IPS-20b (cell line): ENCODE results near the gene SDF2L1.

Experiments used
- H3K27ac ChIP-seq: one replicate; pipeline ENCODE4 v1.5.1; 2013; ENCODE audit warnings: low read length
- H3K27me3 ChIP-seq: 2 replicates; pipeline ENCODE4 v1.6.1; 2013; ENCODE audit warnings: mild to moderate bottlenecking, low read length, inconsistent platforms; ENCODE audit not compliant: insufficient read depth
- H3K36me3 ChIP-seq: 2 replicates; pipeline ENCODE4 v1.6.1; 2013; ENCODE audit warnings: low read depth, mild to moderate bottlenecking, inconsistent platforms, low read length, moderate library complexity; ENCODE audit not compliant: insufficient read depth
- H3K4me1 ChIP-seq: 2 replicates; pipeline ENCODE4 v1.6.1; 2013; ENCODE audit warnings: mild to moderate bottlenecking, control low read depth, inconsistent platforms, low read length, moderate library complexity; ENCODE audit not compliant: insufficient read depth
- H3K4me3 ChIP-seq: 2 replicates; pipeline ENCODE4 v1.5.1; 2013; ENCODE audit warnings: mild to moderate bottlenecking, low read length, inconsistent platforms
- H3K9ac ChIP-seq: 2 replicates; pipeline ENCODE4 v1.6.1; 2013; ENCODE audit warnings: low read depth, mild to moderate bottlenecking, inconsistent platforms, low read length, moderate library complexity
- H3K9me3 ChIP-seq: 2 replicates; pipeline ENCODE4 v1.6.1; 2013; ENCODE audit warnings: mild to moderate bottlenecking, low read depth, low read length, inconsistent platforms; ENCODE audit not compliant: insufficient read depth

Gene SDF2L1

GRCh38 chr22:21659864-21660525, 17.9 kb downstream of the SDF2L1 start:
- Histone ChIP-seq H3K4me3 (no peak overlapping the region), H3K9ac (no peak overlapping the region), H3K9me3 (no peaks in the 10 kb centered on the region), H3K27me3 (peaks cover 16% of the 10 kb centered on the region; the same call in 1 of the 2 replicates), H3K27ac (no peak overlapping the region), H3K36me3 (peaks cover 1% of the 10 kb centered on the region), H3K4me1 (peaks cover 8% of the 10 kb centered on the region; the same call in 1 of the 2 replicates)

- Histone ChIP-seq H3K9me3 (no peaks in the 10 kb centered on the region), H3K27me3 (peaks cover 16% of the 10 kb centered on the region; the same call in 1 of the 2 replicates), H3K9ac (no peak overlapping the region), H3K4me1 (peaks cover 8% of the 10 kb centered on the region; the same call in 1 of the 2 replicates), H3K27ac (no peak overlapping the region), H3K36me3 (no peaks in the 10 kb centered on the region), H3K4me3 (no peak overlapping the region)
Measured at GRCh38 chr22:21660904-21661303, 18.8 kb downstream of the SDF2L1 start.

- Histone ChIP-seq H3K27ac (no peak overlapping the region), H3K9me3 (no peaks in the 10 kb centered on the region), H3K36me3 (no peaks in the 10 kb centered on the region), H3K4me1 (peaks cover 3% of the 10 kb centered on the region; the same call in 1 of the 2 replicates), H3K9ac (no peak overlapping the region), H3K4me3 (no peak overlapping the region), H3K27me3 (peaks cover 16% of the 10 kb centered on the region; the same call in 1 of the 2 replicates)
Measured at GRCh38 chr22:21661991-21662390, 19.9 kb downstream of the SDF2L1 start.

DNA sequence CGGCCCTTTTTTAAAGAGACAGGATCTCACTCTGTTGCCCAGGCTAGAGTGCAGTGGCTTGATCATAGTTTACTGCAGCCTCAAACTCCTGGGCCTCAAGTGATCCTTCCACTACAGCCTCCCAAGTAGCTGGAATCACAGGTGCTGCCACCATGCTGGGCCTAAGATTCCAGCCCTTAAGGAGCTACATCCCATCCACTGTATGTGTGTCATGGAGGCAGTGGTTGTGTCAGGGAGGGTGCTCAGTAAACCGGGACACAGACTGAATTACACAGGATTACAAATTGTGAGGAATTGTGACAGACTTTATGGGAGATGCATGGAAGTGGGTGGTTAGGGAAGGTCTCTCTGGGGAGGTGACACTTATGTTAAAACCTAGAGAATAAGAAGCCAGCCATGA, 21.6 kb downstream of the SDF2L1 start:
- Histone ChIP-seq H3K9ac (no peak overlapping the region), H3K4me1 (no peaks in the 10 kb centered on the region), H3K4me3 (no peak overlapping the region), H3K27ac (no peak overlapping the region), H3K27me3 (peaks cover 16% of the 10 kb centered on the region; the same call in 1 of the 2 replicates), H3K36me3 (no peaks in the 10 kb centered on the region), H3K9me3 (no peaks in the 10 kb centered on the region)

DNA sequence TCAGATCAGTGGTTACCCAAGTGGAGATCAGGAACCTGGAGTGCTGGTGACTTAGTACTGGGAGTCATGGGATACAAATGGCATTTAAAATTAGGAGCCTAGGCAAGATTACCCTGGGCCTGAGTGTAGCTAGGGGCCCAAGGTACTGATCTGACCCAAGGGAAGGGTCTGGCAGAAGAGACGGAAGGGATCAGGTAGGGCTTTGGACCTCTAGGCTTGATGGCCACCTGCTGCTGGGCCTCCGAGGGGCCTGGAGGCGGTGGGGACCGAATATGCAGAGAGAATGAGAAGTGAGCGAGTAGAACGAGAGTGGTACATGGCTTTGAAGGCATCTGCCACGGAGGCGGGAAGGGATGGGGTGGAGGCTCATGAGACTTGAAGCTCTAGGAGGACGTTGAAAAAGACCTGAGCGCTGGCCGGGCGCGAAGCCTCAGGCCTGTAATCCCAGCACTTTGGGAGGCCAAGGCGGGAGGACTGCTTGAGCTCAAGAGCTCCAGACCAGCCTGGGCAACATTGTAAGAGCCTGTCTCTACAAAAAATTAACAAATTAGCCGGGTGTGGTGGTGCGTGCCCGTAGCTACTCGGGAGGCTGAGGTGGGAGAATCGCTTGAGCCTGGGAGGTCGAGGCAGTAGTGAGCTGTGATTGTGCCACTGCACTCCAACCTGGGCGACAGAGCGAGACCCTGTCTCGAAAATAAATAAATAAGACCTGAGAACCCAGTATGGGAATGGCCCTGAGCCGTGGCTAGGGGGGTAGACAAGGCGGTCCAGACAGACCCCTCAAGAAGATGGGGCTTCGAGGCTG, 23.1 kb downstream of the SDF2L1 start:
- H3K4me3 ChIP-seq: peak overlapping the region; percentile 88; the same call in 1 of the 2 replicates
- no peak overlapping the region for H3K27ac ChIP-seq
- H3K4me1 ChIP-seq: no peaks in the 10 kb centered on the region
- peak overlapping the region; percentile 78; the same call in 1 of the 2 replicates for H3K9ac ChIP-seq
- H3K27me3 ChIP-seq: peaks cover 15% of the 10 kb centered on the region; the same call in 1 of the 2 replicates
- peaks cover 3% of the 10 kb centered on the region; the same call in 1 of the 2 replicates for H3K36me3 ChIP-seq
- H3K9me3 ChIP-seq: no peaks in the 10 kb centered on the region

DNA sequence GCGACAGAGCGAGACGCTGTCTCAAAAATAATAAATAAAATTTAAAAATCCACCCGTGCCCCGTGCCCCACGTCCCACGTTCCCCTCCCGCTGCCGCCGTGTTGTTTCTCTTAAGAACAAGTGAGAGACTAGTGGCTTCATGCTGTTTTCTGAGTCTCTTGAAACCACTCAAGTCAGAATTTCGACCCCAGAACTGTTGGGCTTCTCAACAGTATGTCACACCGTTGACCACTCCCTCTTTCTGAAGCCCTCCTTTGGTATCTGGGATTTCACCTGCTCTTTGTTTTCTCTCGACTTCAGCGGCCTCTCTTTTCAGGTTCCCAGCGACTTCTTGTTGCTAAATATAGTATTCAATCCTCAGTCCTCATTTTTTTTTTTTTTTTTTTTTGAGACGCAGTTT, 24.7 kb downstream of the SDF2L1 start:
- no peaks in the 10 kb centered on the region for H3K4me1 ChIP-seq
- H3K27me3 ChIP-seq: no peaks in the 10 kb centered on the region
- no peaks in the 10 kb centered on the region for H3K9me3 ChIP-seq
- no peak overlapping the region; the same call in 1 of the 2 replicates for H3K9ac ChIP-seq
- no peak overlapping the region for H3K27ac ChIP-seq
- H3K4me3 ChIP-seq: peak overlapping the region; percentile 88
- peaks cover 18% of the 10 kb centered on the region for H3K36me3 ChIP-seq

DNA sequence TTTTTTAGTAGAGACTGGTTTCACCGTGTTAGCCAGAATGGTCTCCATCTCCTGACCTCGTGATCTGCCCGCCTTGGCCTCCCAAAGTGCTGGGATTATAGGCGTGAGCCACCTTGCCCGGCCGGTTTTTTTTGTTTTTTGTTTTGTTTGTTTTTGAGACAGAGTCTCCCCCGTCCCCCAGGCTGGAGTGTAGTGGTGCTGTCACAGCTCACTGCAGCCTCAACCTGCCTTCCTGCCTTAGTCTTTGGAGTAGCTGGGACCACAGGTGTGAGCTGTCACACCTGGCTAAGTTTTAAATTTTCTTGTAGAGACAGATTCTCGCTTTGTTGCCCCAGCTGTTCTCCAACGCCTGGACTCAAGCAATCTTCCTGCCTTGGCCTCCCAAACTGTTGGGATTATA, 26.9 kb downstream of the SDF2L1 start:
- H3K36me3 ChIP-seq: peaks cover 38% of the 10 kb centered on the region
- no peaks in the 10 kb centered on the region for H3K4me1 ChIP-seq
- H3K4me3 ChIP-seq: no peak overlapping the region

GRCh38 chr22:21672107-21672629, 30.1 kb downstream of the SDF2L1 start:
- no peak overlapping the region for H3K4me3 ChIP-seq
- no peaks in the 10 kb centered on the region for H3K4me1 ChIP-seq
- H3K9ac ChIP-seq: no peak overlapping the region
- no peak overlapping the region for H3K27ac ChIP-seq
- H3K9me3 ChIP-seq: no peaks in the 10 kb centered on the region
- H3K27me3 ChIP-seq: no peaks in the 10 kb centered on the region
- peaks cover 58% of the 10 kb centered on the region for H3K36me3 ChIP-seq

More for the DNA sequence above, 26.9 kb downstream of the SDF2L1 start:
- Histone ChIP-seq H3K27me3 (no peaks in the 10 kb centered on the region), H3K9me3 (no peaks in the 10 kb centered on the region), H3K27ac (no peak overlapping the region), H3K9ac (no peak overlapping the region)

DNA sequence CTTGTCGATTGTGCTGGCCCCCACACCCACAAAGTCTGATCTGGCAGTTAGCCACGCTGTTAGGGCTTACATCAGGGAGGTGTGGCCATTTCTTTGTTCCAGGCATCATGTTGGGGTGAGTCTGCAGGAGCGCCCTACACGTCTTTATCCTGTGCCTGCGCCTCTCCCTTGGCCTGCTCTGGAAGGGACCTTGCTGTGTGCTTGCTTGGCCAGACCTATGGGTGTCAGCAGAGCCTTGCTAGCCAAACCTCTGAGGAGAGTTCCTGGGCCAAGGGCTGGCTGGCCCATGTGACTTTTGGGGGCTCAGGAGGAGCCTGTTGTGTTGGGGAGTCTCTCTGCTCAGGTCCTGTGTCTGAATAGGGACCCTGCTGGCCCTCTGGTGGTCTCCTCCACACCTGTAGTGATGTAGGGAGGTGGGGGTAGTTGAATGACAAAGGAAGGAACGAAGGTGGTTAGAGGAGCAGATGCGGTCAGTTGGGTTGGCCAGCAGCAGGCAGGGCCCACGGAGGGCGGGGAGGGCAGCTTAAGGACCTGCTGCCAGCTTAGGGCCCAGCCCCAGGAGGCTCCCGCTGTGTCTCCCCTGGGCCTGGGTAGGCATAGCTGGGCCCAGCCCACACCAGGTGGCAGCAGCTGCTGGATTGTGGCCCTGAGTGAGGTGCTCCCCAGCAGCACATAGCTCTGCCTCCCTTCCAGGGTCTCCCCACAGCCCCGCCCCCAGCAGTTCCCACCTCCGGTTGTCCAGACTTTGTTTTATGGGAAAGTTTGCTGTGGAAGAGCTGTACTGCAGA, 31.6 kb downstream of the SDF2L1 start:
- Histone ChIP-seq H3K27me3 (no peaks in the 10 kb centered on the region), H3K27ac (no peak overlapping the region), H3K4me1 (no peaks in the 10 kb centered on the region), H3K9ac (no peak overlapping the region; the same call in 1 of the 2 replicates), H3K4me3 (no peak overlapping the region), H3K9me3 (no peaks in the 10 kb centered on the region), H3K36me3 (peaks cover 58% of the 10 kb centered on the region)

GRCh38 chr22:21674638-21675245, 32.6 kb downstream of the SDF2L1 start:
- H3K4me3 ChIP-seq: no peak overlapping the region
- H3K9ac ChIP-seq: no peak overlapping the region
- no peaks in the 10 kb centered on the region for H3K27me3 ChIP-seq
- peaks cover 57% of the 10 kb centered on the region for H3K36me3 ChIP-seq
- no peaks in the 10 kb centered on the region for H3K9me3 ChIP-seq
- no peaks in the 10 kb centered on the region for H3K4me1 ChIP-seq
- H3K27ac ChIP-seq: no peak overlapping the region
